ENCODE data around the gene TNNC1.

The TNNC1 gene

GRCh38 chr3:52490035-52490938 lies 36.4 kb upstream of the TNNC1 start:
- no peak for FAIRE-seq
- DNase-seq (ENCODE audit: insufficient read length, low spot score) = no peak
- TF ChIP-seq POLR2A (IDR thresholded peaks at IDR 0.05; ENCODE audit: low read depth, low read length) = no peak

- TF ChIP-seq POLR2A (IDR thresholded peaks at IDR 0.05; ENCODE audit: low read depth, low read length) = no peak
- DNase-seq (ENCODE audit: insufficient read length, low spot score) (no peak), FAIRE-seq (no peak)
Observed at GRCh38 chr3:52489453-52489852, 35.6 kb upstream of the TNNC1 start.

GRCh38 chr3:52488746-52489145 lies 34.9 kb upstream of the TNNC1 start:
- TF ChIP-seq POLR2A (IDR thresholded peaks at IDR 0.05; ENCODE audit: low read depth, low read length) = no peak
- no peak for DNase-seq (ENCODE audit: insufficient read length, low spot score)
- no peak for FAIRE-seq

GRCh38 chr3:52487788-52488691 lies 34.2 kb upstream of the TNNC1 start:
- no peak for FAIRE-seq
- DNase-seq (ENCODE audit: insufficient read length, low spot score) = no peak
- no peak for TF ChIP-seq POLR2A (IDR thresholded peaks at IDR 0.05; ENCODE audit: low read depth, low read length)

GRCh38 chr3:52487050-52487787 lies 33.4 kb upstream of the TNNC1 start:
- FAIRE-seq (no peak), DNase-seq (ENCODE audit: insufficient read length, low spot score) (no peak)
- TF ChIP-seq POLR2A (IDR thresholded peaks at IDR 0.05; ENCODE audit: low read depth, low read length) = no peak

GRCh38 chr3:52484680-52485461 lies 31.0 kb upstream of the TNNC1 start:
- TF ChIP-seq POLR2A (IDR thresholded peaks at IDR 0.05; ENCODE audit: low read depth, low read length) = no peak
- no peak for DNase-seq (ENCODE audit: insufficient read length, low spot score)
- no peak for FAIRE-seq

GRCh38 chr3:52483577-52484381 lies 29.9 kb upstream of the TNNC1 start:
- no peak for DNase-seq (ENCODE audit: insufficient read length, low spot score)
- FAIRE-seq = no peak

GRCh38 chr3:52483081-52483480 lies 29.2 kb upstream of the TNNC1 start:
- FAIRE-seq (no peak), DNase-seq (ENCODE audit: insufficient read length, low spot score) (no peak)
- TF ChIP-seq POLR2A (IDR thresholded peaks at IDR 0.05; ENCODE audit: low read depth, low read length) = no peak

More at GRCh38 chr3:52483577-52484381, 29.9 kb upstream of the TNNC1 start:
- TF ChIP-seq POLR2A (IDR thresholded peaks at IDR 0.05; ENCODE audit: low read depth, low read length) = no peak

GRCh38 chr3:52481819-52482521 lies 28.1 kb upstream of the TNNC1 start:
- TF ChIP-seq POLR2A (IDR thresholded peaks at IDR 0.05; ENCODE audit: low read depth, low read length) = no peak
- DNase-seq (ENCODE audit: insufficient read length, low spot score) (no peak), FAIRE-seq (no peak)

- no peak for TF ChIP-seq POLR2A (IDR thresholded peaks at IDR 0.05; ENCODE audit: low read depth, low read length)
- DNase-seq (ENCODE audit: insufficient read length, low spot score) = no peak
- no peak for FAIRE-seq
Observed at GRCh38 chr3:52480768-52481715, 27.2 kb upstream of the TNNC1 start.
